ENCODE measurements around the gene SON. TPM values are rescaled to one million over a fixed set of nuclear protein-coding genes. Genes with fewer than 3 reads are reported as not detected.

The SON gene
- total RNA-seq, 1 experiment from 2014 or later: 329 TPM

GRCh38 chr21:33544451-33545195 lies 1.8 kb downstream of the SON start:
- Mint-ChIP-seq H3K9me3 (no peaks in the 10 kb centered on the region; a peak in 1 of 5 replicates), H3K27me3 (ENCODE audit: low read depth) (no peaks in the 10 kb centered on the region), H3K36me3 (ENCODE audit: insufficient read depth in 1 of 3, low read depth in 3 of 3) (peaks cover 29 to 63% (median 44%) of the 10 kb centered on the region in 3 experiments), H3K4me1 (peaks cover 24 to 27% of the 10 kb centered on the region in 2 experiments), H3K4me3 (peak overlapping the region; percentile 97 to 99), H3K27ac (peak overlapping the region in 2 of 3 experiments; percentile 100; a peak in 3 of 7 replicates)
- peaks cover 42% of the 10 kb centered on the region for H3K79me2 ChIP-seq (ENCODE audit: insufficient read depth, low read length)
- H2BK12ac ChIP-seq (ENCODE audit: insufficient read length, low read depth, low read length): no peak overlapping the region
- no peak overlapping the region for H2AK5ac ChIP-seq (ENCODE audit: insufficient read length, low read length)
- H4K20me1 ChIP-seq (ENCODE audit: control insufficient read depth, insufficient read depth, insufficient read length): no peaks in the 10 kb centered on the region
- no peak overlapping the region for H3K23ac ChIP-seq (ENCODE audit: insufficient read length, low read depth, low read length)
- peak overlapping the region; percentile 98 for H3K4me2 ChIP-seq (ENCODE audit: insufficient read depth, insufficient read length, low read length)
- no peak overlapping the region for H2BK120ac ChIP-seq (ENCODE audit: low read depth, low read length, poor library complexity, severe bottlenecking)
- H3K14ac ChIP-seq (ENCODE audit: insufficient read depth, low read length): no peak overlapping the region
- H3K18ac ChIP-seq (ENCODE audit: insufficient read length, low read depth, low read length): no peak overlapping the region
- H4K91ac ChIP-seq (ENCODE audit: insufficient read length, low read depth, low read length): no peak overlapping the region
- no CpG with 5 or more reads among the region's 8 CpGs for WGBS (ENCODE audit: extremely low coverage, insufficient read length, low lambda C conversion rate)
- H4K8ac ChIP-seq (replicated peaks; ENCODE audit: insufficient read length, low read depth, low read length): no peak overlapping the region
- peak overlapping the region; percentile 100 for H3K9ac ChIP-seq (ENCODE audit: extremely low read depth, insufficient read length, low read length)
- no peak overlapping the region for H2BK20ac ChIP-seq (ENCODE audit: low read depth, low read length, poor library complexity, severe bottlenecking)
- no peak overlapping the region for H2BK5ac ChIP-seq (ENCODE audit: insufficient read length, low read length)
- no peak overlapping the region for H3K4ac ChIP-seq (ENCODE audit: low read depth, low read length)
- H3K4me1 ChIP-seq (ENCODE audit: insufficient read depth, low read length): no peaks in the 10 kb centered on the region
- H3K27ac ChIP-seq (ENCODE audit: insufficient read length, low read depth, low read length): no peak overlapping the region
- H3T11ph ChIP-seq (ENCODE audit: low read length): no peak overlapping the region
- peaks cover 2% of the 10 kb centered on the region for H3K79me1 ChIP-seq (ENCODE audit: insufficient read depth, low read depth, low read length, poor library complexity, severe bottlenecking)
- H2BK15ac ChIP-seq (ENCODE audit: low read depth, low read length): no peak overlapping the region
- no peak overlapping the region for H2AFZ ChIP-seq (ENCODE audit: low read length)
- no peak for TF ChIP-seq CTCF (conservative IDR thresholded peaks at IDR 0.05)
- no peaks in the 10 kb centered on the region for H3K27me3 ChIP-seq (ENCODE audit: insufficient read depth, low read length)
- no peaks in the 10 kb centered on the region for H3K9me3 ChIP-seq (ENCODE audit: control insufficient read depth, low read depth, low read length)
- H4K5ac ChIP-seq (ENCODE audit: insufficient read length, low read depth, low read length): no peak overlapping the region
- no peaks in the 10 kb centered on the region for H3K23me2 ChIP-seq (ENCODE audit: insufficient read length, low read depth, low read length, poor library complexity, severe bottlenecking)
- H3K56ac ChIP-seq (ENCODE audit: insufficient read length, low read depth, low read length): no peak overlapping the region
- no peak for DNase-seq
